Measurements from ENCODE around the gene METTL9. TPM values are rescaled to one million over a fixed set of nuclear protein-coding genes. Genes with fewer than 3 reads are reported as not detected.
A peak's percentile ranks its signal among the peaks of the same experiment; 100 is the strongest.

Gene METTL9
- total and polyA plus RNA-seq, 2 of the 13 experiments (the other 11 are each of a cell fraction or from before 2014, with no cell fraction given): 123 to 204 TPM

DNA sequence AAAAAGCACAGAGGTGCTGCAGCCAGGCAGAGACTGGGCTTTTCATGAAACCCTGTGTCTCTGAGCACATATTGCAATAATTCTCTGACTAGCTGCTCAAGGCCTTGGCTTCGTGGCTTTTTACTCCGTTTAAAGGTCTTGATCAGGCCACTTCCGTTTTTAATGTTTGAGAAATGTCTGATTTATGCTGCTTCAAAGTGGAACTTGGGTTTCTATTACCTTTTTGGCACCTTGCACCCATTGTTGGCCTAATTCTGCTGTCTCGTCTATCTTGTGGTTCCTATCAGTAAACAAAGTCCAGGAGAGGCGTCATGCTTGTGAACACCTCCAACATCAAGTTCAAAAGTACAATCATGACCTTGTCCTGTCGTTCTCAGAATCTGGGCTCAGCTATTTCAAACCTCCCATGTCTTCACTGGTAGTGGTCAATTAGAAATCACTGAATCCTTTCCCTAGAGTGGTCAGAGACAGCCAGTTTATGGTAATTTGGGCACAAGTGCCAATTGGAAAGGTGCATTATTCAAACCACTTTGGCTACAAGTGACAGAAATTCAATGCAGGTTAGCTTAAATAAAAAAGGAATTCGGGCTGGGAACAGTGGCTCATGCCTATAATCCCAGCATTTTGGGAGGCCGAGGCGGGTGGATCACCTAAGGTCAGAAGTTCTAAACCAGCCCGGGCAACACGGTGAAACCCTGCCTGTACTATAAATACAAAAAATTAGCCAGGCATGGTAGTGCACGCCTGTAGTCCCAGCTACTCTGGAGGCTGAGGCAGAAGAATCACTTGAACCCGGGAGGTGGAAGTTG is 33.3 kb upstream of the METTL9 start (continued):
- TF ChIP-seq BHLHE40 (IDR thresholded peaks at IDR 0.05; ENCODE audit: low read length): no peak
- TF ChIP-seq, protein P1, sequence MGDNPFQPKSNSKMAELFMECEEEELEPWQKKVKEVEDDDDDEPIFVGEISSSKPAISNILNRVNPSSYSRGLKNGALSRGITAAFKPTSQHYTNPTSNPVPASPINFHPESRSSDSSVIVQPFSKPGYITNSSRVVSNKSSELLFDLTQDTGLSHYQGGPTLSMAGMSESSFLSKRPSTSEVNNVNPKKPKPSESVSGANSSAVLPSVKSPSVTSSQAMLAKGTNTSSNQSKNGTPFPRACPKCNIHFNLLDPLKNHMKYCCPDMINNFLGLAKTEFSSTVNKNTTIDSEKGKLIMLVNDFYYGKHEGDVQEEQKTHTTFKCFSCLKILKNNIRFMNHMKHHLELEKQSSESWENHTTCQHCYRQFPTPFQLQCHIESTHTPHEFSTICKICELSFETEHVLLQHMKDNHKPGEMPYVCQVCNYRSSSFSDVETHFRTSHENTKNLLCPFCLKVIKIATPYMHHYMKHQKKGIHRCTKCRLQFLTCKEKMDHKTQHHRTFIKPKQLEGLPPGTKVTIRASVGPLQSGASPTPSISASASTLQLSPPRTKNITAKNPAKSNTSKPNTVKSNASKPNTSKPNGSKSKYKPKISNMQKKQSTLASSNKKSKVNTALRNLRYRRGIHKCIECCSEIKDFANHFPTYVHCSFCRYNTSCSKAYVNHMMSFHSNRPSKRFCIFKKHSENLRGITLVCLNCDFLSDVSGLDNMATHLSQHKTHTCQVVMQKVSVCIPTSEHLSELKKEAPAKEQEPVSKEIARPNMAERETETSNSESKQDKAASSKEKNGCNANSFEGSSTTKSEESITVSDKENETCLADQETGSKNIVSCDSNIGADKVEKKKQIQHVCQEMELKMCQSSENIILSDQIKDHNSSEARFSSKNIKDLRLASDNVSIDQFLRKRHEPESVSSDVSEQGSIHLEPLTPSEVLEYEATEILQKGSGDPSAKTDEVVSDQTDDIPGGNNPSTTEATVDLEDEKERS (CRISPR knock-in tag; IDR thresholded peaks at IDR 0.05): no peak
- TF ChIP-seq, protein P2, sequence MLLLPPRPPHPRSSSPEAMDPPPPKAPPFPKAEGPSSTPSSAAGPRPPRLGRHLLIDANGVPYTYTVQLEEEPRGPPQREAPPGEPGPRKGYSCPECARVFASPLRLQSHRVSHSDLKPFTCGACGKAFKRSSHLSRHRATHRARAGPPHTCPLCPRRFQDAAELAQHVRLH (CRISPR knock-in tag; IDR thresholded peaks at IDR 0.05; ENCODE audit: borderline replicate concordance, low read depth): no peak
- TF ChIP-seq HNRNPK (IDR thresholded peaks at IDR 0.05; ENCODE audit: low read depth, low read length, poor library complexity, severe bottlenecking): no peak
- TF ChIP-seq CENPX (CRISPR knock-in tag; IDR thresholded peaks at IDR 0.05): no peak
- TF ChIP-seq HMGA1 (CRISPR knock-in tag; conservative IDR thresholded peaks at IDR 0.05): no peak
- TF ChIP-seq KMT2B (CRISPR knock-in tag; IDR thresholded peaks at IDR 0.05): peak; percentile 46; the same call in 1 of the 2 replicates
- TF ChIP-seq ARNT (IDR thresholded peaks at IDR 0.05): no peak
- no peak for TF ChIP-seq ZFP91 (CRISPR knock-in tag; IDR thresholded peaks at IDR 0.05; ENCODE audit: borderline replicate concordance)
- TF ChIP-seq TAF1 (CRISPR knock-in tag; IDR thresholded peaks at IDR 0.05): no peak; the same call in 1 of the 2 replicates
- 0 out of 2 replicates have a peak, but pooled peaks have one; percentile 73 for TF ChIP-seq FOXO4 (CRISPR knock-in tag; conservative IDR thresholded peaks at IDR 0.05)
- TF ChIP-seq ZNF782 (CRISPR knock-in tag; IDR thresholded peaks at IDR 0.05; ENCODE audit: borderline replicate concordance): peak; percentile 47; the same call in 1 of the 2 replicates
- peak; percentile 67; the same call in 1 of the 2 replicates for TF ChIP-seq ISL2 (CRISPR knock-in tag; IDR thresholded peaks at IDR 0.05)
- TF ChIP-seq ZNF816 (CRISPR knock-in tag; IDR thresholded peaks at IDR 0.05; ENCODE audit: borderline replicate concordance): peak; percentile 84; the same call in 1 of the 2 replicates
- 0 out of 2 replicates have a peak, but pooled peaks have one; percentile 22 for TF ChIP-seq ZNF329 (CRISPR knock-in tag; IDR thresholded peaks at IDR 0.05; ENCODE audit: low read depth)
- TF ChIP-seq PHF20 (CRISPR knock-in tag; IDR thresholded peaks at IDR 0.05): no peak
- no peak for TF ChIP-seq ZNF563 (CRISPR knock-in tag; IDR thresholded peaks at IDR 0.05)
- TF ChIP-seq IRX3 (CRISPR knock-in tag; IDR thresholded peaks at IDR 0.05; ENCODE audit: borderline replicate concordance, low read depth): peak; percentile 68; the same call in 1 of the 2 replicates
- no peak for TF ChIP-seq RAD51 (IDR thresholded peaks at IDR 0.05; ENCODE audit: borderline replicate concordance)
- TF ChIP-seq, protein P3, sequence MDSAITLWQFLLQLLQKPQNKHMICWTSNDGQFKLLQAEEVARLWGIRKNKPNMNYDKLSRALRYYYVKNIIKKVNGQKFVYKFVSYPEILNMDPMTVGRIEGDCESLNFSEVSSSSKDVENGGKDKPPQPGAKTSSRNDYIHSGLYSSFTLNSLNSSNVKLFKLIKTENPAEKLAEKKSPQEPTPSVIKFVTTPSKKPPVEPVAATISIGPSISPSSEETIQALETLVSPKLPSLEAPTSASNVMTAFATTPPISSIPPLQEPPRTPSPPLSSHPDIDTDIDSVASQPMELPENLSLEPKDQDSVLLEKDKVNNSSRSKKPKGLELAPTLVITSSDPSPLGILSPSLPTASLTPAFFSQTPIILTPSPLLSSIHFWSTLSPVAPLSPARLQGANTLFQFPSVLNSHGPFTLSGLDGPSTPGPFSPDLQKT (CRISPR knock-in tag; IDR thresholded peaks at IDR 0.05; ENCODE audit: borderline replicate concordance): no peak
- no peak for TF ChIP-seq GZF1 (CRISPR knock-in tag; IDR thresholded peaks at IDR 0.05)
- peak; percentile 50; the same call in 1 of the 2 replicates for TF ChIP-seq MED1 (CRISPR knock-in tag; IDR thresholded peaks at IDR 0.05)

Data from HepG2 (cell line).